ENCODE results near the gene RUNX2. TPM values are rescaled to one million over a fixed set of nuclear protein-coding genes. Genes with fewer than 3 reads are reported as not detected.

RUNX2 gene
- total and polyA plus RNA-seq, 4 donors, result 1.8 to 6.7 (median 3.2) TPM

- TF ChIP-seq CTCF (IDR thresholded peaks at IDR 0.05; ENCODE audit: control extremely low read depth, extremely low read depth), result no peak
- Histone ChIP-seq H3K9ac (ENCODE audit: insufficient read depth in 1 of 2, low read length in 2 of 2) (no peak overlapping the region), H3K4me1 (ENCODE audit: control insufficient read depth in 5 of 5, insufficient read depth in 5 of 5, low read length in 5 of 5) (peaks cover 0 to 4% (median 0%) of the 10 kb centered on the region in 5 donors), H3K4me3 (no peak overlapping the region), H3K27ac (ENCODE audit: low read depth in 1 of 2, low read length in 1 of 2) (no peak overlapping the region), H3K27me3 (ENCODE audit: control insufficient read depth in 3 of 3, insufficient read depth in 3 of 3, low read length in 2 of 3) (no peaks in the 10 kb centered on the region), H3K36me3 (ENCODE audit: control insufficient read depth in 4 of 4, insufficient read depth in 4 of 4, low read length in 4 of 4) (no peaks in the 10 kb centered on the region), H3K9me3 (ENCODE audit: control insufficient read depth in 4 of 4, insufficient read depth in 3 of 4, low read length in 3 of 4) (peaks cover 0 to 2% (median 1%) of the 10 kb centered on the region in 4 donors)
- DNase-seq (no peak), ATAC-seq (ENCODE audit: insufficient read depth, low FRiP score) (no peak)
- 58 to 68% methylated on average over 8 of the region's 8 CpGs for WGBS, 2 donors
These were observed 307.2 kb downstream of the RUNX2 start for GRCh38 chr6:45635284-45635867.

GRCh38 chr6:45637056-45637455, 308.9 kb downstream of the RUNX2 start:
- H3K4me1 ChIP-seq (ENCODE audit: control insufficient read depth in 5 of 5, insufficient read depth in 5 of 5, low read length in 5 of 5), result peaks cover 0 to 14% (median 0%) of the 10 kb centered on the region in 5 donors
- WGBS, 2 donors, result 86 to 95% methylated on average over 3 of the region's 3 CpGs

GRCh38 chr6:45637611-45638257, 309.6 kb downstream of the RUNX2 start:
- Histone ChIP-seq H3K4me3 (no peak overlapping the region), H3K9me3 (ENCODE audit: control insufficient read depth in 4 of 4, insufficient read depth in 3 of 4, low read length in 3 of 4) (peaks cover 0 to 2% (median 1%) of the 10 kb centered on the region in 4 donors), H3K4me1 (ENCODE audit: control insufficient read depth in 5 of 5, insufficient read depth in 5 of 5, low read length in 5 of 5) (peaks cover 0 to 14% (median 0%) of the 10 kb centered on the region in 5 donors), H3K27ac (ENCODE audit: low read depth in 1 of 2, low read length in 1 of 2) (no peak overlapping the region), H3K27me3 (ENCODE audit: control insufficient read depth in 3 of 3, insufficient read depth in 3 of 3, low read length in 2 of 3) (peaks cover 0 to 2% (median 0%) of the 10 kb centered on the region in 3 donors), H3K9ac (ENCODE audit: insufficient read depth in 1 of 2, low read length in 2 of 2) (no peak overlapping the region), H3K36me3 (ENCODE audit: control insufficient read depth in 4 of 4, insufficient read depth in 4 of 4, low read length in 4 of 4) (no peaks in the 10 kb centered on the region)
- ATAC-seq (ENCODE audit: insufficient read depth, low FRiP score), result no peak
- 73 to 78% methylated on average over 7 of the region's 7 CpGs for WGBS, 2 donors
- no peak for DNase-seq
- no peak for TF ChIP-seq CTCF (IDR thresholded peaks at IDR 0.05; ENCODE audit: control extremely low read depth, extremely low read depth)

More at GRCh38 chr6:45637056-45637455, 308.9 kb downstream of the RUNX2 start:
- DNase-seq (no peak), ATAC-seq (ENCODE audit: insufficient read depth, low FRiP score) (no peak)
- Histone ChIP-seq H3K27me3 (ENCODE audit: control insufficient read depth in 3 of 3, insufficient read depth in 3 of 3, low read length in 2 of 3) (peaks cover 0 to 2% (median 0%) of the 10 kb centered on the region in 3 donors), H3K27ac (ENCODE audit: low read depth in 1 of 2, low read length in 1 of 2) (no peak overlapping the region), H3K4me3 (no peak overlapping the region), H3K9me3 (ENCODE audit: control insufficient read depth in 4 of 4, insufficient read depth in 3 of 4, low read length in 3 of 4) (peaks cover 0 to 2% (median 1%) of the 10 kb centered on the region in 4 donors), H3K36me3 (ENCODE audit: control insufficient read depth in 4 of 4, insufficient read depth in 4 of 4, low read length in 4 of 4) (no peaks in the 10 kb centered on the region), H3K9ac (ENCODE audit: insufficient read depth in 1 of 2, low read length in 2 of 2) (no peak overlapping the region)
- TF ChIP-seq CTCF (IDR thresholded peaks at IDR 0.05; ENCODE audit: control extremely low read depth, extremely low read depth), result no peak

Data from lung (tissue), 12 donors.